IPS-15b (cell line): ENCODE measurements around the gene PDE3A.

Source experiments
- H3K27me3 ChIP-seq: one replicate; pipeline ENCODE4 v1.6.1; 2013; ENCODE audit warnings: low read length; ENCODE audit not compliant: control insufficient read depth, insufficient read depth
- H3K36me3 ChIP-seq: one replicate; pipeline ENCODE4 v1.6.1; 2013; ENCODE audit warnings: low read length; ENCODE audit not compliant: control insufficient read depth, insufficient read depth
- H3K4me1 ChIP-seq: one replicate; pipeline ENCODE4 v1.6.1; 2013; ENCODE audit warnings: mild to moderate bottlenecking, low read length; ENCODE audit not compliant: control insufficient read depth, insufficient read depth
- H3K4me3 ChIP-seq: one replicate; pipeline ENCODE4 v1.5.1; 2013; ENCODE audit warnings: low read depth, low read length
- H3K9ac ChIP-seq: one replicate; pipeline ENCODE4 v1.6.1; 2013; ENCODE audit warnings: low read depth, mild to moderate bottlenecking, low read length
- H3K9me3 ChIP-seq: one replicate; pipeline ENCODE4 v1.6.1; 2013; ENCODE audit warnings: mild to moderate bottlenecking, low read length; ENCODE audit not compliant: control insufficient read depth, insufficient read depth

Gene PDE3A

DNA sequence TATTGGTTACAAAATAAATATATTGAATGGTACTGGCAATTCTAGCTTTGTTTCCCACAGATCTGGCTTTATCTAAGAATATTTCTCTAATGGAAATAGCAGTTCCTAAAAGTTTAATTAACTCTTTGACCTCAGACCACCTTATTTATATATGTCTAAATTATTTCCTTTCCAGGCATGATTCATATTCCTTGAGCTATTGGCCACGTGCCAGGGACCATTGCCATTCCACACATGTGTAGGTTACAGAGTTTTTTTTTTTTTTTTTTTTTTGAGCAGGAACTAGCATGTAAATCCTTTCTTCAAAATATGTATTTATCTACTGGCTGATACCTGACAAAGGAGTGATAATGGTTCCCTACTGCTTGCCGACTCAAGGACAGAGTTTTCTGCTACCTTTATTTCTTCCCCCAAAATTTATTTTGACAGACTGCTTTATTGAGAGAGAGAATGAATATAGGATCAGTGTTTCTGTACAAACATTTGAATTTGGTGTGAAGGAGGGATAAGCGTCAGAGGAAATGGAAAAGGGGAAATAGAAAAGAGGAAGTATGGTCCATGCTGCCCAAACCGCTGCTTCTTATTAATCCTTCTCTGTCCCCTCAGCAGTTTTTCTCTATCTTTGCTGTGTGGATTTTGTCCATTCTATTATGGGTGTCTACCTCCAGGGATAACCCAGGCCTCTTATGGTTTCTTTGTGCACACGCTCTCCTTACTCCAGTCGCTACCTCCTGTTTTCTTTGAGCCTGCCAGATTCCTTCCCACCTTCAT is 36.4 kb downstream of the PDE3A start:
- H3K36me3 ChIP-seq, result no peaks in the 10 kb centered on the region
- no peaks in the 10 kb centered on the region for H3K27me3 ChIP-seq
- no peak overlapping the region for H3K4me3 ChIP-seq
- no peak overlapping the region for H3K9ac ChIP-seq
- H3K9me3 ChIP-seq, result no peaks in the 10 kb centered on the region
- H3K4me1 ChIP-seq, result peaks cover 24% of the 10 kb centered on the region

DNA sequence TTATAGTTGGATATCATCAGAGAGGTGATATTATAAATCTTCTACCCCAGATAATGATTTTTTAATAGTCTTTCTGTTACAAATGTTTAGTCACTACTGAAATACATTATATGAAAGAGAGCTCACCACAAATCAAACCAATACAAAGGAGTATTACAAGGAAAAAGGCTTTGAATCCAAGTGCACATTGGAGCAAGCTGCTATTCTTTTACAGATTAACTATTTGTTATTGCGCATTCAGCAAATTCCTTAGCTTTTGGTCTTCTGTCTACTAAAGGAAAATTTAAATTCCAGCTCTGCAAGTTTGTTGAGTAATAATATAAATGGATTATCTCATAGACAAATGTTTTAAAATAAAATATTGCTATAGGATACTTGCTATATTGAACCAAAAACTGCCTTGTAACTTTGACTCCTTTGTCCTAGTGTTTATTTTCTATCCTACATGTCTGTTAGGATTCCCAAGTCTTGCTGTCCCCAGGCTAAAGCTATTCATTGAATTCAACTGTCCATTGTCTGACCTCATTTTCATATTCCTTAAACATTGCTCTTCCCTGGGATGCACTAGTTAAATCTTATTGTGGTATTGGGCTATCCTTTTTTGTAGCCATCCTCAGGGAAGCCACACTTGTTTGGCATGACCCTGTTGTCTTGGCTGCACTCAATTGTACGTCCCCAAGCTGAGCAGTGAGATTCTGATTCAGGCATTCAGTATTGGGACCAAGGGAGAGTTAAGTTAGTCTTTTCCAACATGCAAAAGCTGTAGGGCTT is 41.5 kb downstream of the PDE3A start:
- no peak overlapping the region for H3K4me3 ChIP-seq
- H3K9ac ChIP-seq, result no peak overlapping the region
- no peaks in the 10 kb centered on the region for H3K27me3 ChIP-seq
- no peaks in the 10 kb centered on the region for H3K36me3 ChIP-seq
- H3K9me3 ChIP-seq, result no peaks in the 10 kb centered on the region
- peaks cover 27% of the 10 kb centered on the region for H3K4me1 ChIP-seq

DNA sequence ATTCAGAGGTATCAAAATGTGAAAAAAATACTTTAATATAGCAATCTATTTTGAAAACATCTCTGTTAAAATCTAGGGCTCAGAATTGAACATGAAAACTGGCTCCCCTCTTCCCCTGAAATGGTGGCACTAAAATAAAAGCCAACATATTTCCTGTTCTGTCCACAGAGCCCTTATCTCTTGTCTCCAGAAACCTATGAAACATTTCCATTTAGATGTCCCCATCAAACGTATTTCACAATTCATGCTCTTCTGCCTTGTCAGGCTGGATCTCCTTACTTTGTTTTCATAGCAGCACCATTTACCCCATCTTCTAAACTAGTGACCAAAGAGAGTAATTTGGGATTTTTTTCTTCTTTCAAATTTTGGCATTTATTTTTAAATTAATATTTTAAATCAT is 42.4 kb downstream of the PDE3A start:
- Histone ChIP-seq H3K9ac (no peak overlapping the region), H3K9me3 (no peaks in the 10 kb centered on the region), H3K36me3 (no peaks in the 10 kb centered on the region), H3K4me3 (no peak overlapping the region), H3K27me3 (no peaks in the 10 kb centered on the region), H3K4me1 (peaks cover 22% of the 10 kb centered on the region)

- H3K9ac ChIP-seq, result no peak overlapping the region
- H3K27me3 ChIP-seq, result no peaks in the 10 kb centered on the region
- no peak overlapping the region for H3K4me3 ChIP-seq
- H3K36me3 ChIP-seq, result no peaks in the 10 kb centered on the region
- H3K9me3 ChIP-seq, result no peaks in the 10 kb centered on the region
- H3K4me1 ChIP-seq, result peaks cover 22% of the 10 kb centered on the region
Observed at GRCh38 chr12:20411345-20411744, 43.0 kb downstream of the PDE3A start.

GRCh38 chr12:20415028-20415427 is 46.7 kb downstream of the PDE3A start:
- peaks cover 15% of the 10 kb centered on the region for H3K4me1 ChIP-seq
- no peak overlapping the region for H3K4me3 ChIP-seq
- no peaks in the 10 kb centered on the region for H3K27me3 ChIP-seq
- H3K9me3 ChIP-seq, result no peaks in the 10 kb centered on the region
- no peak overlapping the region for H3K9ac ChIP-seq
- no peaks in the 10 kb centered on the region for H3K36me3 ChIP-seq

DNA sequence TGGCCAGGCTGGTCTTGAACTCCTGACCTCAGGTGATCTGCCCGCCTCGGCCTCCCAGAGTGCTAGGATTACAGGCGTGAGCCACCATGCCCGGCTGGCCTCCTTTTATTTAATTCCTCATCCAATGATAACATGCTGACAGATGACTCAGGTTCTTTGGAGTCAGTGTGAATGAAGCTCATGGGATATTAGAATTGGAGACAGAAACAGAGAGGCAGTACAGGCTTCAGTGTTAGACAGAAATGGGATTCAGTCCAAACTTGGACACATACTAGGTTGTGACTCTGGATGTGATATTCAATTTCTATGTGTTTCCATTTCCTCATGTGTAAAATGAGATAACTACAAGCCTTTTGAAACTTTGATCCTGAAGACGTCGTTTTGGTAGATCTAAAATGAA is 47.3 kb downstream of the PDE3A start:
- H3K9ac ChIP-seq, result no peak overlapping the region
- H3K36me3 ChIP-seq, result no peaks in the 10 kb centered on the region
- no peak overlapping the region for H3K4me3 ChIP-seq
- no peaks in the 10 kb centered on the region for H3K27me3 ChIP-seq
- no peaks in the 10 kb centered on the region for H3K9me3 ChIP-seq
- peaks cover 10% of the 10 kb centered on the region for H3K4me1 ChIP-seq

DNA sequence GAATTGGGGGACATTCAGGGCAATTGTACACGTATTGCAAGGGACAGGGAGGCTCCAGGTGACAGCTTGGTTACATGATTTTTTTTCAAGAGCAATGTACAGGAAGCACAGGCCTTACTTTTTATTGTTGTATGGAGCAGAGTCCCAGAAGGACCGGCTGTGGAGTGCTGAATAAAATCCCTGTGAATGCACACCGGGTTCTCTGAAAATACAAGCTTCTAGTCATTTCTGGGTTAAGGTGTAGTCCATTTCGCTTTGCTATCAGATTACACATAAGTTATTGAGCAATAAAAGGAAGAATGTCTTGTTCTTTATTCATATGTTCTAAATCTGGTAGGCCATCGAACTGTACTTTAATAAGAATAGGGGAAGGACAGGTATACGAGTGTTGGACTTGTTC is 52.2 kb downstream of the PDE3A start:
- Histone ChIP-seq H3K9ac (no peak overlapping the region), H3K27me3 (no peaks in the 10 kb centered on the region), H3K36me3 (no peaks in the 10 kb centered on the region), H3K9me3 (no peaks in the 10 kb centered on the region), H3K4me3 (no peak overlapping the region), H3K4me1 (peaks cover 6% of the 10 kb centered on the region)

DNA sequence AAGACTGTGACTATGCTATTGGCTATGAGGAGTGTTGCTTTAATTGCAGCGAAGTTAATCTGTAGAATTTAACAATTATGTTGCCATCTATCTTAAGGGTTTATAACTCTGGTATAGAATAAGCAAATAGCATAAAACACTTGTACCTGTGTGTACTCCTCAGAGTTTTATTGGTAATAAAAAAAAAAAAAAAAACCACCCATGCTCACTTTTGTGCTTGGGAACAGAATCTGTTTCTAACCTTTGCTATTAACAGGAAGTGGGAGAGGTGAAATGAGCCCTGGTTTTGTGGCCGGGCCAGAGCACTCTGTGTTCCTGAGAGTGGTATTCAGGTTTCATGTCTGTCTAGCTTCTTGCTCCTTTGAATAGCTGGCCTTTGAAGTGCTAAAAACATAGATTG is 53.1 kb downstream of the PDE3A start:
- H3K4me3 ChIP-seq, result no peak overlapping the region

GRCh38 chr12:20423557-20423956 is 55.2 kb downstream of the PDE3A start:
- no peaks in the 10 kb centered on the region for H3K36me3 ChIP-seq
- no peaks in the 10 kb centered on the region for H3K27me3 ChIP-seq
- H3K9me3 ChIP-seq, result no peaks in the 10 kb centered on the region
- H3K4me3 ChIP-seq, result no peak overlapping the region
- peaks cover 6% of the 10 kb centered on the region for H3K4me1 ChIP-seq
- H3K9ac ChIP-seq, result no peak overlapping the region

More for the DNA sequence above, 53.1 kb downstream of the PDE3A start:
- Histone ChIP-seq H3K9ac (no peak overlapping the region), H3K27me3 (no peaks in the 10 kb centered on the region), H3K36me3 (no peaks in the 10 kb centered on the region), H3K9me3 (no peaks in the 10 kb centered on the region), H3K4me1 (peaks cover 6% of the 10 kb centered on the region)

DNA sequence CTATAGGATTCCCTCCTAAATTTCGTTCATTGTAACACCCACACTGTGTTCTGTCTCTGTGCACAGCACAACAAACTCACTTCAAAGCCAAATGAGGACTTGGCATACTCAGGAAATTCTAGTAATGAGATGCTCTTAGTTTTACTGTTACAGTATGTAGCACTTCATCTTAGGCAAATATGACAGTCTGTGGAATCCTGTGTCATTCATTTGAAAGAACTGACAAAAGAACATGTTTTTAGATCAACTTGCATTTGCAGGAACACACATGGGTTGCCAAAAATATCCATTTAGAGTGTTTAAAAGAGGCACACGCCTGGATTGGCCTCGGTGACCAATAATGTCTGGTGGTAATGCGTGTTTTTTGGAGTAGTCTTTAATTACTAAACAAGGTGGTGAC is 56.5 kb downstream of the PDE3A start:
- Histone ChIP-seq H3K9me3 (no peaks in the 10 kb centered on the region), H3K9ac (no peak overlapping the region), H3K27me3 (no peaks in the 10 kb centered on the region), H3K36me3 (no peaks in the 10 kb centered on the region), H3K4me3 (no peak overlapping the region), H3K4me1 (peaks cover 6% of the 10 kb centered on the region)

GRCh38 chr12:20426191-20426590 is 57.9 kb downstream of the PDE3A start:
- Histone ChIP-seq H3K4me3 (no peak overlapping the region), H3K9ac (no peak overlapping the region), H3K4me1 (peaks cover 16% of the 10 kb centered on the region), H3K9me3 (no peaks in the 10 kb centered on the region), H3K36me3 (no peaks in the 10 kb centered on the region), H3K27me3 (no peaks in the 10 kb centered on the region)

DNA sequence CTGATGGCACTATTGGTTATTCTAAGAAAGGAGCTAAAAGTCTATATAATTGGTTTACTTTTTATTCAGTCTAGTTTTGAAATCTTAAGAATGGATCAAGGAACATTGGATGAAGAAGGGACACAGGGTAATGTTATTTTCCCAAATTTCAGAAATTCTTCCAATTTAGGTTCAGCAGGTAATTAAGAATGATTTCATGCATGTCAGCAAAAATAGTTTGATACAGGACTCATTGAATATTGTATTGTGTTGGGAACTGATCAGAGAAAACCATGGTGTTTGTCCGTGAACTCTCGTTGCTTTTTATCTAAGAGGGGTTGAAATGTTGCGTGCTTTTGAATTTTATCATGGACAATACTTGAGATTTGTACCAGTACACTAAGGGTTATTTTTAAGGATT is 58.6 kb downstream of the PDE3A start:
- H3K9me3 ChIP-seq, result no peaks in the 10 kb centered on the region
- no peak overlapping the region for H3K4me3 ChIP-seq
- no peaks in the 10 kb centered on the region for H3K27me3 ChIP-seq
- no peak overlapping the region for H3K9ac ChIP-seq
- H3K4me1 ChIP-seq, result peaks cover 20% of the 10 kb centered on the region
- H3K36me3 ChIP-seq, result no peaks in the 10 kb centered on the region
